ENCODE measurements around the gene GREB1.

Gene GREB1

GRCh38 chr2:11534071-11534745, 363 bp downstream of the GREB1 start:
- Histone ChIP-seq H3K4me1 (ENCODE audit: control insufficient read depth in 1 of 2, insufficient read depth in 1 of 2, low read depth in 1 of 2, low read length in 1 of 2) (no peaks in the 10 kb centered on the region), H3K27me3 (peaks cover 73% of the 10 kb centered on the region), H3K4me3 (ENCODE audit: low read depth in 1 of 2, low read length in 1 of 2) (no peak overlapping the region), H3K36me3 (no peaks in the 10 kb centered on the region), H3K9me3 (no peaks in the 10 kb centered on the region), H3K27ac (no peak overlapping the region)
- TF ChIP-seq, protein P1, sequence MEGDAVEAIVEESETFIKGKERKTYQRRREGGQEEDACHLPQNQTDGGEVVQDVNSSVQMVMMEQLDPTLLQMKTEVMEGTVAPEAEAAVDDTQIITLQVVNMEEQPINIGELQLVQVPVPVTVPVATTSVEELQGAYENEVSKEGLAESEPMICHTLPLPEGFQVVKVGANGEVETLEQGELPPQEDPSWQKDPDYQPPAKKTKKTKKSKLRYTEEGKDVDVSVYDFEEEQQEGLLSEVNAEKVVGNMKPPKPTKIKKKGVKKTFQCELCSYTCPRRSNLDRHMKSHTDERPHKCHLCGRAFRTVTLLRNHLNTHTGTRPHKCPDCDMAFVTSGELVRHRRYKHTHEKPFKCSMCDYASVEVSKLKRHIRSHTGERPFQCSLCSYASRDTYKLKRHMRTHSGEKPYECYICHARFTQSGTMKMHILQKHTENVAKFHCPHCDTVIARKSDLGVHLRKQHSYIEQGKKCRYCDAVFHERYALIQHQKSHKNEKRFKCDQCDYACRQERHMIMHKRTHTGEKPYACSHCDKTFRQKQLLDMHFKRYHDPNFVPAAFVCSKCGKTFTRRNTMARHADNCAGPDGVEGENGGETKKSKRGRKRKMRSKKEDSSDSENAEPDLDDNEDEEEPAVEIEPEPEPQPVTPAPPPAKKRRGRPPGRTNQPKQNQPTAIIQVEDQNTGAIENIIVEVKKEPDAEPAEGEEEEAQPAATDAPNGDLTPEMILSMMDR (IDR thresholded peaks at IDR 0.05): no peak

DNA sequence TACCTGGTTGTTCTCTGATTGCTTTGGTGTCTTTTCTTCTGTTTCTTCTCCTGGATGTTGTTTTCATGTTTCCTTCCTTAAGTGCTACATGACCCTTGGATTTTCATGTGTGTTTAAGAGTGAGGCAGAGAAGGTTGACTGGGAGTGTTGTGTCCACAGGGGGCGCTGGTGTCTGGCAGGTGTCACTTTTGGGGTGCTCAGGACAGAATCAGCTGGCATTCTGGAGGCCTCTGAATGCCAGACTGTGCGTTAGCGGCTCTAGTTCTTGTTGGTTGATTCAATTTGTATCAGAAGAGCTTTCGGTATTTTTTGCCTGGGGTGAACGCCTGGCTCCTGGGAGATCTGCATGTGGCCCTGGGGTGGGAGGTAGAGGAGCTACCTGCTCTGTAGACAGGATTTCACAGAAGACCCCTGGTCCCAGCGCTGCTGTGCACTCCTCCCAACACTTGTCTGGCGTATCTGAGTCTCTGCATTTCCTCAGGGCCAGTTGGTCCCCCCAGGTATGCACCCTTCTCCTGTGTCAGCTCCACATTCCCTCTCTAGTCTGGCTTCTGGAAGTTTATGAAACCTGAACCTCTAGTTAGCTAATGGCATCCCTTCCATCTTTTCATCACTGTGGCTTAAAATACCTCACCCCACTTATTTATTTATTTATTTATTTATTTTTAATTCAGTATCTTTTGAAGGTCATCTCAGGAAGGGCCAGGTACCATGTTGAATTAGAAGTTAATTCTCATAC, 1.1 kb downstream of the GREB1 start:
- TF ChIP-seq, protein P1 (IDR thresholded peaks at IDR 0.05): no peak
- Histone ChIP-seq H3K4me1 (ENCODE audit: control insufficient read depth in 1 of 2, insufficient read depth in 1 of 2, low read depth in 1 of 2, low read length in 1 of 2) (no peaks in the 10 kb centered on the region), H3K36me3 (no peaks in the 10 kb centered on the region), H3K4me3 (ENCODE audit: low read depth in 1 of 2, low read length in 1 of 2) (no peak overlapping the region), H3K27ac (no peak overlapping the region), H3K27me3 (peaks cover 73% of the 10 kb centered on the region), H3K9me3 (no peaks in the 10 kb centered on the region)

- peaks cover 80% of the 10 kb centered on the region for H3K27me3 ChIP-seq
- TF ChIP-seq, protein P1 (IDR thresholded peaks at IDR 0.05): no peak
Observed at GRCh38 chr2:11535899-11536344, 2.1 kb downstream of the GREB1 start.

DNA sequence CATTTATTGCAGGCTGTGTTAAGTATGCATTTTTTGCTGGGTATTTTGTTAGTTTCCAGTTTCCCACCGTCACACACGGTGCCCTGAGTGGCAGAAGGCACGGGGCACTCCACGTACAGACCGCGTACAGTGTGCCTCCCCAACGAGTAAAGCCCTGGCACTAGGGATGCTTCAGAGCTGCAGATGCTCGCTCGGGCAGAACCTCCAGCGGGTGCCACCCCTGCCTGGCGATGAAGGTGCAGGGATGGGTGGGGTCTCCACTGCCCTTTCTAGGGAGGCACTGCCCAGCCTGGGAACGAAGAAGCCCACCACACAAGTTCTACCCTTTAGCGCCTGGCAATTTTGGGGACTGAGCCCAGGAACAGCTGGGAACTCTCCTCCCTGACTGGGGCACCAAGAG, 4.1 kb downstream of the GREB1 start:
- peaks cover 81% of the 10 kb centered on the region for H3K27me3 ChIP-seq
- no peak overlapping the region for H3K27ac ChIP-seq
- no peak overlapping the region for H3K4me3 ChIP-seq (ENCODE audit: low read depth in 1 of 2, low read length in 1 of 2)
- H3K4me1 ChIP-seq (ENCODE audit: control insufficient read depth in 1 of 2, insufficient read depth in 1 of 2, low read depth in 1 of 2, low read length in 1 of 2): no peaks in the 10 kb centered on the region
- H3K9me3 ChIP-seq: no peaks in the 10 kb centered on the region
- no peaks in the 10 kb centered on the region for H3K36me3 ChIP-seq
- TF ChIP-seq, protein P1 (IDR thresholded peaks at IDR 0.05): no peak

More at GRCh38 chr2:11535899-11536344, 2.1 kb downstream of the GREB1 start:
- Histone ChIP-seq H3K9me3 (no peaks in the 10 kb centered on the region), H3K36me3 (no peaks in the 10 kb centered on the region), H3K27ac (no peak overlapping the region), H3K4me3 (ENCODE audit: low read depth in 1 of 2, low read length in 1 of 2) (no peak overlapping the region), H3K4me1 (ENCODE audit: control insufficient read depth in 1 of 2, insufficient read depth in 1 of 2, low read depth in 1 of 2, low read length in 1 of 2) (no peaks in the 10 kb centered on the region)

DNA sequence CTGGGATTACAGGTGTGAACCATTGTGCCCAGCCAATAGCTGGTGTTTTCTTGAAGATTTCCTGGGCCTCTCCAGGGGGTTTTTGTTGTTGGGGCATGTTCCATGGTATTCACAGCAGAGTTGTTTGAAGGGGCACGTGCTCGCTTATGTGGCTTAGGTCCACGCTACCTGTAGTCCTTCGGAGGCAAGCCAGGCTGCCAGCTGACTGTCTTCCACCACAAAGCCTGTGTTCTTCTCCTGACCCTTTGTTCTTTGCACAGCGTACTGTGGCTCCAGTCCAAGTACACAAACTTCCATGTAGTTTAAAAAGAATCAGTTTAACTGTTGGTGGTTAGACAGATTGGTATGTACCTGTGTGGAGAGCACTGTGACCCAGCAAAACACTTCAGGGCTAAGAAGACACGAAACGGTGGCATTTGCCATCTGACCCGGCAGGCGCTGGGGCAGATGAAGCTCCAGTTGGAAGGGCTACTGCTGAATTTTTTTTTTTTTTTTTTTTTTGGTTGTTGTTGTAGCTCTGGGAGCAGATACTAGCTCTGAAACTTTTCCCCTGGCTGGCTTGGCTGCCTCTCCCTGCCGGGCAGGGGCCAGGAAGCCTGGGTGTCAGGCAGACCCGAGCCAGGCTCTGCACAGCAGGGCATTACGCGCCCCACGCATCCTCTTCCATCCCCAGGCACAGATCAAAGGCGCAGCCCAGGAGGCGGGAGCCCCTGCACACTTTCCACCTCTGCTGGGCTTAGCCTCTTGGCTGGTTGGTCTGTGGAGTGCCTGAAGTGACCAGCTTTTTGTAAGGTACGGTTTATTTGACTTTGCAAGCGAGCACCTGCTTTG, 5.7 kb downstream of the GREB1 start:
- peaks cover 73% of the 10 kb centered on the region for H3K27me3 ChIP-seq
- TF ChIP-seq, protein P1 (IDR thresholded peaks at IDR 0.05): no peak
- no peaks in the 10 kb centered on the region for H3K36me3 ChIP-seq
- H3K9me3 ChIP-seq: no peaks in the 10 kb centered on the region
- no peak overlapping the region for H3K4me3 ChIP-seq (ENCODE audit: low read depth in 1 of 2, low read length in 1 of 2)
- H3K4me1 ChIP-seq (ENCODE audit: control insufficient read depth in 1 of 2, insufficient read depth in 1 of 2, low read depth in 1 of 2, low read length in 1 of 2): no peaks in the 10 kb centered on the region
- no peak overlapping the region for H3K27ac ChIP-seq
